Esophagus muscularis mucosa (tissue), 4 donors: ENCODE results near the gene ZNF497. TPM values are rescaled to one million over a fixed set of nuclear protein-coding genes. Genes with fewer than 3 reads are reported as not detected.

ENCODE experiments used
- DNase-seq: peaks from one replicate; pipeline ENCODE4 v3.0.0-alpha.2; 2017; ENCODE audit errors: extremely low spot score
- H3K27ac ChIP-seq, 4 donors: fragments of 200-600 bp; sonication (generic); replicated peaks in 1 of 4; 1 replicate in 3 of 4; 2 replicates in 1 of 4; pipeline ENCODE4 v1.5.1; 2016 to 2019; ENCODE audit warnings: mild to moderate bottlenecking in 1 of 4
- H3K27me3 ChIP-seq, 4 donors: fragments of 200-600 bp; sonication (generic); one replicate each; pipeline versions ENCODE4 v1.5.1 to v1.6.0; 2016 to 2019
- H3K36me3 ChIP-seq, 4 donors: fragments of 200-600 bp; sonication (generic); one replicate each; pipeline ENCODE4 v1.5.1; 2016 to 2019
- H3K4me1 ChIP-seq, 4 donors: fragments of 200-600 bp; sonication (generic); one replicate each; pipeline ENCODE4 v1.5.1; 2016 to 2019
- H3K4me3 ChIP-seq, 4 donors: fragments of 200-600 bp; sonication (generic); 1 replicate in 2 of 4; 2 replicates in 2 of 4; pipeline ENCODE4 v1.5.1; 2016 to 2019; ENCODE audit warnings: mild to moderate bottlenecking in 4 of 4, moderate library complexity in 1 of 4
- H3K9me3 ChIP-seq, 4 donors: fragments of 200-600 bp; sonication (generic); 1 replicate in 3 of 4; 2 replicates in 1 of 4; pipeline ENCODE4 v1.5.1; 2016 to 2019
- EP300 ChIP-seq: sonication (generic); formaldehyde crosslinking; IDR thresholded peaks from one replicate; pipeline ENCODE4 v1.6.1; 2017; ENCODE audit warnings: antibody characterized with exemption
- POLR2A ChIP-seq: fragments of 450-650 bp; IDR thresholded peaks from one replicate; pipeline ENCODE4 v1.6.1; 2017; ENCODE audit warnings: antibody characterized with exemption, moderate library complexity, mild to moderate bottlenecking, low read depth
- POLR2AphosphoS5 ChIP-seq, 2 donors: sonication (generic); formaldehyde crosslinking; IDR thresholded peaks; one replicate each; pipeline ENCODE4 v1.6.1; 2017; ENCODE audit warnings: antibody characterized with exemption in 2 of 2
- WGBS: methylation state at CpG from one replicate; pipeline ENCODE4 v1.1.5; 2018; 5-methylcytosine and 5-hydroxymethylcytosine counted together
- intact Hi-C: fragments of 100-400 bp; cut with DNase I; formaldehyde crosslinking; loops from one replicate; pipeline ENCODE4 v1.15.1; 2023
- total RNA-seq, 4 donors: library from RNA; depleted of rRNA; stranded (reverse); fragments of >200 nt; gene quantifications; one replicate each; pipeline versions ENCODE4 v1.1.0 to v1.2.1, GENCODE V29; 2016
- TF ChIP-seq, protein P1 (sequence below), 3 experiments: fragments of 200-600 bp in 2 of 3; fragments of 450-650 bp in 1 of 3; sonication (generic) in 2 of 3; IDR thresholded peaks; one replicate each; pipeline ENCODE4 v1.5.1; 2017 to 2019; ENCODE audit warnings: antibody characterized with exemption in 3 of 3, mild to moderate bottlenecking in 2 of 3, moderate library complexity in 1 of 3

Gene ZNF497
- total RNA-seq, 4 donors from 2014 or later, result 0.42 to 1.1 (median 0.92) TPM

DNA sequence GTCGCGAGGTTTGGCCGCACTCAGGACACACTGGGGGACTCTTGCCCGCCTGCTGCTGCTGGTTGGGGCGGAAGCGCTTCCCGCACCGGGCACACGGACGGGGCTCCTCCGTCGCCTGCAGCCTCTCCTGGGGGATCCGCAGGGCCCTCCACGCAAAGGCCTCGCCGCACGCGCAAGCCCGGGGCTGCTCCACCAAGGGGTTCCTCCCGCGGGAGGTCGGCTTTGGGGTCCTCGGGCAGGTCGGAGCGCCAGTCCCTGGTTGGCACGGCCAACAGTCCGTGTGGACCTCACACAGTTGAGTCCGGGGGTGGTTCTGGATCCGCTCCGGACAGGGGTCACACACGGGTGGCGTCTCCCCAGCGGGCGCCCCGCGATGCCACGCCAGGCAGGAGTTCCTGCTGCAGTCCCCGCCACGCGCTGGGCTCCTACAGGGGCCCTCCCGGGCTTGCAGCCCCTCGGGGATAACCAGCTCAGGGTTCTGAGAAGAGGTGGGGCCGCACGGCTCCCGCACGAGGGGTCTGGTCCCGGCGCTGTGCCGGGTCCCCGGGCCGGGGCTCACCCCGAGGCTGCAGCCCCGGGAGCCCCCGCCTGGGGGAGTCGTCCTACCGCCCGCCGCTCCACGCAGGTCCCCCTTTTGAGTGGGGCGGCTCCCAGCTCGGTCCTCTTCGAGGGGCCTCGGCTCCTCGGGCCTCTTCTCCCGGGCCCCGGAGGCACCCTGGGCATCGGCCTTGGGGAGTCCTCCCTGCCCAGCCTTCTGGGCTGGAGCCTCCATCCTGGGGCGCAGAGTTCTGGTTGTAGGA lies 6.2 kb upstream of the ZNF497 start:
- H3K27me3 ChIP-seq, result peaks cover 0 to 24% (median 0%) of the 10 kb centered on the region in 4 donors
- intact Hi-C loops, result no loop called here
- 87% methylated on average over 43 of the region's 68 CpGs for WGBS
- TF ChIP-seq EP300, result no peak
- TF ChIP-seq, protein P1, sequence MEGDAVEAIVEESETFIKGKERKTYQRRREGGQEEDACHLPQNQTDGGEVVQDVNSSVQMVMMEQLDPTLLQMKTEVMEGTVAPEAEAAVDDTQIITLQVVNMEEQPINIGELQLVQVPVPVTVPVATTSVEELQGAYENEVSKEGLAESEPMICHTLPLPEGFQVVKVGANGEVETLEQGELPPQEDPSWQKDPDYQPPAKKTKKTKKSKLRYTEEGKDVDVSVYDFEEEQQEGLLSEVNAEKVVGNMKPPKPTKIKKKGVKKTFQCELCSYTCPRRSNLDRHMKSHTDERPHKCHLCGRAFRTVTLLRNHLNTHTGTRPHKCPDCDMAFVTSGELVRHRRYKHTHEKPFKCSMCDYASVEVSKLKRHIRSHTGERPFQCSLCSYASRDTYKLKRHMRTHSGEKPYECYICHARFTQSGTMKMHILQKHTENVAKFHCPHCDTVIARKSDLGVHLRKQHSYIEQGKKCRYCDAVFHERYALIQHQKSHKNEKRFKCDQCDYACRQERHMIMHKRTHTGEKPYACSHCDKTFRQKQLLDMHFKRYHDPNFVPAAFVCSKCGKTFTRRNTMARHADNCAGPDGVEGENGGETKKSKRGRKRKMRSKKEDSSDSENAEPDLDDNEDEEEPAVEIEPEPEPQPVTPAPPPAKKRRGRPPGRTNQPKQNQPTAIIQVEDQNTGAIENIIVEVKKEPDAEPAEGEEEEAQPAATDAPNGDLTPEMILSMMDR (IDR thresholded peaks at IDR 0.05), result no peak
- TF ChIP-seq POLR2AphosphoS5 (IDR thresholded peaks at IDR 0.05), result no peak
- no peak for TF ChIP-seq POLR2A
- DNase-seq, result no peak
- H3K36me3 ChIP-seq, result peaks cover 0 to 10% (median 4%) of the 10 kb centered on the region in 4 donors
- H3K27ac ChIP-seq, result no peak overlapping the region
- no peak overlapping the region for H3K4me3 ChIP-seq
- no peaks in the 10 kb centered on the region for H3K4me1 ChIP-seq
- no peaks in the 10 kb centered on the region for H3K9me3 ChIP-seq

DNA sequence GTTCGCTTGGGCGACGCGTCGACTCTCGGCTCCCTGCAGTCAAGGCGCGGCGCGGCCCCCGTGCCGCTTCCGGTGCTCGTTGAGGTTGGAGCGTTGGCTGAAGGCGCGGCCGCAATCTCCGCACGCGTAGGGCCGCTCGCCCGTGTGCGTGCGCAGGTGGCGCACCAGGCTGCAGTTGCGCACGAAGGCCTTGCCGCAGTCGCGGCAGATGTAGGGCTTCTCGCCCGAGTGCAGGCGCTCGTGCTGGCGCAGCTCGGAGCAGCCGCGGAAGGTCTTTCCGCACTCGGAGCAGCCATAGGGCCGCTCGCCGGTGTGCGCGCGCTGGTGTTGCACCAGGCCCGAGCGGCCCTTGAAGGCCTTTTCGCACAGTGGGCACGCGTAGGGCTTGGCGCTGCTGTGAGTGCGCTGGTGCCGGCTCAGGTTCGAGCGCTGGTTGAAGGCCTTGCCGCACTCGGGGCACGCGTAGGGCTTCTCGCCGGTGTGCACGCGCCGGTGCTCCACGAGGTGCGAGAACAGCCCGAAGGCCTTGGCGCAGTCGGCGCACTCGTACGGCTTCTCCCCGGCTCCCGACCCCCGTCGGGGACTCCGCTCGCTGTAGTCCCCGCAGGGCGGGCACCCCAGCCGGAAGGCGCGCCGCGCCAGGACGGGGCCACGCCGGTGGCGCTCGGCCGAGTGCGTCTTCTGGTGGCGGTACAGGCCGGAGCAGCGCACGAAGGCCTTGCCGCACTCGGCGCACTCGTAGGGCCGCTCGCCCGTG lies 5.3 kb upstream of the ZNF497 start:
- Histone ChIP-seq H3K9me3 (no peaks in the 10 kb centered on the region), H3K4me1 (peaks cover 0 to 7% (median 3%) of the 10 kb centered on the region in 4 donors), H3K27ac (no peak overlapping the region), H3K36me3 (peaks cover 0 to 10% (median 4%) of the 10 kb centered on the region in 4 donors), H3K4me3 (no peak overlapping the region), H3K27me3 (peaks cover 0 to 24% (median 0%) of the 10 kb centered on the region in 4 donors)
- TF ChIP-seq EP300 (no peak), POLR2AphosphoS5 (IDR thresholded peaks at IDR 0.05) (no peak), POLR2A (no peak)
- TF ChIP-seq, protein P1 (IDR thresholded peaks at IDR 0.05), result no peak
- DNase-seq, result no peak
- WGBS, result 73% methylated on average over 52 of the region's 106 CpGs
- intact Hi-C loops, result no loop called here

DNA sequence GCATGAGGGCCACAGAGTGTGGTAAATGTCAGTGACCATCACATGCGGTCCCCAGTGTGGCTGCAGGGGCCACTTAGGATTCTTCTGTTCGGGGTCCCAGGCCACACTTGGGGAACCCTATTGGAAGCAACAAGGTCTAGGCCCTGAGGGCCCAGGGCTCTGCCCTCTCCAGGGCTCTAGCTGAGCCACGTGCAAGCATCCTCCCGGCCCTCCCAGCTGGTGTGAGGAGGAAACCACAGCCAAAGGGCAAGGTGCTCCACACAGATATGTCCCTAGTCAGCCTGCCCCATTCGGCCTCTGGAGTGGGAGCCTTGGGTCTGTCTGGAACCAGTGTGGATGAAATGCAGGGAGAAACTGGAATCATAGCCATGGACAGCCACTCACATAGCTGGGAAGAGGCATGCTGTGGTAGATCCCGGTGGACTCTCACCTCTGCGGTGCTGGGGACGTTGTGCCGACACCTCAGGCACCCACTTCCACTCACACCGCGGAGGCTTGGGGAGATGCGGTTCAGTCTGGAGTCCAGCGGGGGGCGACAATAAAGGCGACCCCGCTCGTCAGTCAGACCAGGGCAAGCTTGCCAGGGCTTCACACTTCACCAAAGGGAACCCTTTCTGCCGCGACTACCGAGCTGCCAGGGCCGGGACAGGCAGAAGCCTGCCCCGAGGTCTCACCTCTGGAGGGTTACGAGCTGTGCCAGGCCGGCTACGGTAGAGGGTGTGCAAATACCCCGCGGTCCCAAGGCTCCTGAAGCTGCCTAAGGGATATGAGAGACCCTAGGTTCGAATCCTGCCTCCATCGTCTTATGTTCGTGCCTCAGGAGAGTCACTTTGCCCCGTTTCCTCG lies 4.3 kb upstream of the ZNF497 start:
- no peak for DNase-seq
- Histone ChIP-seq H3K9me3 (no peaks in the 10 kb centered on the region), H3K27me3 (peaks cover 0 to 24% (median 0%) of the 10 kb centered on the region in 4 donors), H3K4me1 (peaks cover 2 to 10% (median 6%) of the 10 kb centered on the region in 4 donors), H3K36me3 (peaks cover 0 to 10% (median 4%) of the 10 kb centered on the region in 4 donors), H3K27ac (no peak overlapping the region), H3K4me3 (no peak overlapping the region)
- WGBS, result 90% methylated on average over 17 of the region's 32 CpGs
- intact Hi-C loops, result no loop called here
- TF ChIP-seq EP300, result no peak
- TF ChIP-seq, protein P1 (IDR thresholded peaks at IDR 0.05), result no peak
- TF ChIP-seq POLR2AphosphoS5 (IDR thresholded peaks at IDR 0.05), result no peak
- no peak for TF ChIP-seq POLR2A

DNA sequence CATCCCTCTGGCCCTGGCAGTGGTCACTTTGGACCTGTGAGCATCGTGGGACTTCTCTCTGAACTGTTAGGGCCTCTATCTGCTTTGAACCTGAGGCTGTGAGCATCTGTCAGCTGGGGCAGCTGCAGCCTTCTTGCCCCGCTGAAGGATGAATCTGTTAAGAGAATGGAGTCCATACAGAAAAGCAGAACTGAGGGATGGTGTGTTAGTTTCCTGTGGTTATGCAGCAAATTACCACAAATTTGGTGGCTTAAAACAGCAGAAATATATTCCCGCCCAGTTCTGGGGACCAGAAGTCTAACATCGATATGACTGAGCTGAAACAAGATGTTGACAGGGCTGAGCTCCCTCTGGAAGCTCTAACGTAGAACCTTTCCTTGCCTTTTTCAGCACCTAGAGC lies 1.6 kb upstream of the ZNF497 start:
- TF ChIP-seq EP300 (no peak), POLR2AphosphoS5 (IDR thresholded peaks at IDR 0.05) (no peak), POLR2A (no peak)
- TF ChIP-seq, protein P1 (IDR thresholded peaks at IDR 0.05), result no peak
- Histone ChIP-seq H3K36me3 (peaks cover 0 to 10% (median 4%) of the 10 kb centered on the region in 4 donors), H3K27me3 (peaks cover 0 to 24% (median 0%) of the 10 kb centered on the region in 4 donors), H3K4me1 (peaks cover 9 to 17% (median 12%) of the 10 kb centered on the region in 4 donors), H3K9me3 (no peaks in the 10 kb centered on the region), H3K27ac (no peak overlapping the region), H3K4me3 (no peak overlapping the region)
- WGBS, result 80% methylated on average over 5 of the region's 5 CpGs
- intact Hi-C loops, result no loop called here
- no peak for DNase-seq
